ENCODE measurements around the gene WASF3.

The WASF3 gene

GRCh38 chr13:26727122-26727521, 169.6 kb downstream of the WASF3 start:
- H3K4me1 ChIP-seq (ENCODE audit: control insufficient read depth, low read length) = no peaks in the 10 kb centered on the region
- H3K9me3 ChIP-seq (ENCODE audit: control insufficient read depth, insufficient read depth, low read length) = no peaks in the 10 kb centered on the region
- no peak overlapping the region for H3K4me3 ChIP-seq (ENCODE audit: low read length)
- no peaks in the 10 kb centered on the region for H4K20me1 ChIP-seq (ENCODE audit: control insufficient read depth, insufficient read depth, low read depth, low read length)
- H3K27ac ChIP-seq (ENCODE audit: low read depth, low read length) = no peak overlapping the region
- H3K9me2 ChIP-seq (replicated peaks; ENCODE audit: control insufficient read depth, low read length) = no peaks in the 10 kb centered on the region
- no peak overlapping the region for H3K4me2 ChIP-seq (ENCODE audit: low read length)
- no peaks in the 10 kb centered on the region for H3K36me3 ChIP-seq (ENCODE audit: control insufficient read depth, low read length)
- TF ChIP-seq CTCF (IDR thresholded peaks at IDR 0.05; ENCODE audit: low read depth, low read length, poor library complexity, severe bottlenecking) (no peak), EZH2phosphoT487 (IDR thresholded peaks at IDR 0.05; ENCODE audit: borderline replicate concordance, low read length) (no peak)
- H3K27me3 ChIP-seq (ENCODE audit: control insufficient read depth, low read length) = peaks cover 3% of the 10 kb centered on the region; the same call in 1 of the 2 replicates
- H3F3A ChIP-seq (ENCODE audit: control insufficient read depth, insufficient read depth) = no peaks in the 10 kb centered on the region
- no peaks in the 10 kb centered on the region for H3K79me2 ChIP-seq (ENCODE audit: control insufficient read depth, low read length)

- no peak overlapping the region for H3K4me2 ChIP-seq (ENCODE audit: low read length)
- no peak overlapping the region for H3K4me3 ChIP-seq (ENCODE audit: low read length)
- no peaks in the 10 kb centered on the region for H3K4me1 ChIP-seq (ENCODE audit: control insufficient read depth, low read length)
- peaks cover 3% of the 10 kb centered on the region; the same call in 1 of the 2 replicates for H3K27me3 ChIP-seq (ENCODE audit: control insufficient read depth, low read length)
- H4K20me1 ChIP-seq (ENCODE audit: control insufficient read depth, insufficient read depth, low read depth, low read length) = no peaks in the 10 kb centered on the region
- H3K27ac ChIP-seq (ENCODE audit: low read depth, low read length) = no peak overlapping the region
- no peaks in the 10 kb centered on the region for H3K79me2 ChIP-seq (ENCODE audit: control insufficient read depth, low read length)
- no peaks in the 10 kb centered on the region for H3K9me2 ChIP-seq (replicated peaks; ENCODE audit: control insufficient read depth, low read length)
- H3K9me3 ChIP-seq (ENCODE audit: control insufficient read depth, insufficient read depth, low read length) = no peaks in the 10 kb centered on the region
- TF ChIP-seq CTCF (IDR thresholded peaks at IDR 0.05; ENCODE audit: low read depth, low read length, poor library complexity, severe bottlenecking) (no peak), EZH2phosphoT487 (IDR thresholded peaks at IDR 0.05; ENCODE audit: borderline replicate concordance, low read length) (no peak)
- H3F3A ChIP-seq (ENCODE audit: control insufficient read depth, insufficient read depth) = no peaks in the 10 kb centered on the region
- H3K36me3 ChIP-seq (ENCODE audit: control insufficient read depth, low read length) = no peaks in the 10 kb centered on the region
Measured at GRCh38 chr13:26727633-26728032, 170.2 kb downstream of the WASF3 start.

GRCh38 chr13:26735677-26736076, 178.2 kb downstream of the WASF3 start:
- Histone ChIP-seq H4K20me1 (ENCODE audit: control insufficient read depth, insufficient read depth, low read depth, low read length) (no peaks in the 10 kb centered on the region), H3K9me3 (ENCODE audit: control insufficient read depth, insufficient read depth, low read length) (no peaks in the 10 kb centered on the region; the same call in 1 of the 2 replicates), H3K27ac (ENCODE audit: low read depth, low read length) (no peak overlapping the region), H3K36me3 (ENCODE audit: control insufficient read depth, low read length) (no peaks in the 10 kb centered on the region), H3K4me1 (ENCODE audit: control insufficient read depth, low read length) (no peaks in the 10 kb centered on the region), H3K27me3 (ENCODE audit: control insufficient read depth, low read length) (no peaks in the 10 kb centered on the region), H3K79me2 (ENCODE audit: control insufficient read depth, low read length) (no peaks in the 10 kb centered on the region), H3K9me2 (replicated peaks; ENCODE audit: control insufficient read depth, low read length) (no peaks in the 10 kb centered on the region), H3K4me3 (ENCODE audit: low read length) (no peak overlapping the region), H3K4me2 (ENCODE audit: low read length) (no peak overlapping the region), H3F3A (ENCODE audit: control insufficient read depth, insufficient read depth) (no peaks in the 10 kb centered on the region)
- no peak for TF ChIP-seq CTCF (IDR thresholded peaks at IDR 0.05; ENCODE audit: low read depth, low read length, poor library complexity, severe bottlenecking)
- TF ChIP-seq EZH2phosphoT487 (IDR thresholded peaks at IDR 0.05; ENCODE audit: borderline replicate concordance, low read length) = no peak
